Thoracic aorta (tissue), 2 donors: ENCODE results near the gene CARMIL1. TPM values are rescaled to one million over a fixed set of nuclear protein-coding genes. Genes with fewer than 3 reads are reported as not detected.

Experiments
- ATAC-seq: fragments of 150-250 bp; one replicate; pipeline ENCODE4 v1.8.0; 2017; ENCODE audit warnings: low read depth; ENCODE audit not compliant: insufficient number of reproducible peaks, low FRiP score
- DNase-seq: peaks from one replicate; pipeline ENCODE4 v3.0.0-alpha.2; 2020; ENCODE audit warnings: low spot score
- H3K27ac ChIP-seq, 2 donors: fragments of 200-600 bp; sonication (generic); 1 replicate in 1 of 2; 2 replicates in 1 of 2; pipeline ENCODE4 v1.5.1; 2016; ENCODE audit warnings: mild to moderate bottlenecking in 2 of 2, moderate library complexity in 2 of 2
- H3K27me3 ChIP-seq: fragments of 200-600 bp; sonication (generic); replicated peaks from 2 replicates; pipeline ENCODE4 v1.6.0; 2016; ENCODE audit warnings: mild to moderate bottlenecking; ENCODE audit not compliant: insufficient read depth
- H3K36me3 ChIP-seq: fragments of 200-600 bp; sonication (generic); one replicate; pipeline ENCODE4 v1.5.1; 2016
- H3K4me1 ChIP-seq, 2 donors: fragments of 200-600 bp; sonication (generic); 1 replicate in 1 of 2; 2 replicates in 1 of 2; pipeline versions ENCODE4 v1.5.1 to v1.6.0; 2016; ENCODE audit warnings: low read depth in 2 of 2, mild to moderate bottlenecking in 1 of 2; ENCODE audit not compliant: control insufficient read depth in 1 of 2
- H3K4me3 ChIP-seq: fragments of 200-600 bp; sonication (generic); 2 replicates; pipeline ENCODE4 v1.5.1; 2016; ENCODE audit warnings: mild to moderate bottlenecking
- H3K9me3 ChIP-seq: fragments of 200-600 bp; sonication (generic); 2 replicates; pipeline ENCODE4 v1.5.1; 2016
- total RNA-seq, 2 donors: library from RNA; depleted of rRNA; stranded (reverse); fragments of >200 nt; gene quantifications; one replicate each; pipeline versions ENCODE4 v1.1.0 to v1.2.3, GENCODE V29; 2016
- TF ChIP-seq, protein P1 (sequence below): fragments of 200-600 bp; sonication (generic); IDR thresholded peaks from one replicate; pipeline ENCODE4 v1.5.1; 2019; ENCODE audit warnings: antibody characterized with exemption

Gene CARMIL1
- total RNA-seq, 2 donors from 2014 or later: 60.4 to 63.0 TPM

GRCh38 chr6:25649611-25650010, 370.4 kb downstream of the CARMIL1 start:
- Histone ChIP-seq H3K4me1 (no peaks in the 10 kb centered on the region), H3K9me3 (no peaks in the 10 kb centered on the region), H3K4me3 (no peak overlapping the region), H3K36me3 (no peaks in the 10 kb centered on the region), H3K27ac (no peak overlapping the region), H3K27me3 (no peaks in the 10 kb centered on the region)
- ATAC-seq: no peak
- no peak for DNase-seq
- TF ChIP-seq, protein P1, sequence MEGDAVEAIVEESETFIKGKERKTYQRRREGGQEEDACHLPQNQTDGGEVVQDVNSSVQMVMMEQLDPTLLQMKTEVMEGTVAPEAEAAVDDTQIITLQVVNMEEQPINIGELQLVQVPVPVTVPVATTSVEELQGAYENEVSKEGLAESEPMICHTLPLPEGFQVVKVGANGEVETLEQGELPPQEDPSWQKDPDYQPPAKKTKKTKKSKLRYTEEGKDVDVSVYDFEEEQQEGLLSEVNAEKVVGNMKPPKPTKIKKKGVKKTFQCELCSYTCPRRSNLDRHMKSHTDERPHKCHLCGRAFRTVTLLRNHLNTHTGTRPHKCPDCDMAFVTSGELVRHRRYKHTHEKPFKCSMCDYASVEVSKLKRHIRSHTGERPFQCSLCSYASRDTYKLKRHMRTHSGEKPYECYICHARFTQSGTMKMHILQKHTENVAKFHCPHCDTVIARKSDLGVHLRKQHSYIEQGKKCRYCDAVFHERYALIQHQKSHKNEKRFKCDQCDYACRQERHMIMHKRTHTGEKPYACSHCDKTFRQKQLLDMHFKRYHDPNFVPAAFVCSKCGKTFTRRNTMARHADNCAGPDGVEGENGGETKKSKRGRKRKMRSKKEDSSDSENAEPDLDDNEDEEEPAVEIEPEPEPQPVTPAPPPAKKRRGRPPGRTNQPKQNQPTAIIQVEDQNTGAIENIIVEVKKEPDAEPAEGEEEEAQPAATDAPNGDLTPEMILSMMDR: no peak

DNA sequence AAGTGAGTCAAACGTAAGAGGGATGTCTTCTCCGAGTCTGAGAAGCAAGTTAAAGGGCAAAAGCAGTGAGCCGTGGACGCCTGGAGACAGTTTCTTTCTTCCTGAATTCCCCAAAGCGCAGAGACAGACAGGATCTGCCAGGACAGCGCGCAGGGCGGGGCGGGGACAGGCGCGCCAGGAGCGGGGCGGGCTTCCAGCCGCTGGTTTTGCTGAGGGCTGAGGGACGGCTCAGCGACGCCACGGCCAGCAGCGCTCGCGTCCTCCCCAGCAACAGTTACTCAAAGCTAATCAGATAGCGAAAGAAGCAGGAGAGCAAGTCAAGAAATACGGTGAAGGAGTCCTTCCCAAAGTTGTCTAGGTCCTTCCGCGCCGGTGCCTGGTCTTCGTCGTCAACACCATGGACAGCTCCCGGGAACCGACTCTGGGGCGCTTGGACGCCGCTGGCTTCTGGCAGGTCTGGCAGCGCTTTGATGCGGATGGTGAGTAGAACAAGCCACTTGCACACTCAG, 372.9 kb downstream of the CARMIL1 start, which contains the start of gene SCGN:
Gene SCGN (plus strand): TSS at position 209 of the 509 bp plus-strand sequence. CDS start 189 bp downstream, at position 398.
- Histone ChIP-seq H3K9me3 (no peaks in the 10 kb centered on the region), H3K4me1 (no peaks in the 10 kb centered on the region), H3K27me3 (no peaks in the 10 kb centered on the region), H3K36me3 (no peaks in the 10 kb centered on the region), H3K4me3 (no peak within 1 kb of the TSS), H3K27ac (no peak within 1 kb of the TSS)
- ATAC-seq: no peak
- DNase-seq: peak; percentile 3
- TF ChIP-seq, protein P1: no peak

GRCh38 chr6:25655723-25656122, 376.5 kb downstream of the CARMIL1 start:
- Histone ChIP-seq H3K4me3 (no peak overlapping the region), H3K27me3 (no peaks in the 10 kb centered on the region), H3K27ac (no peak overlapping the region), H3K36me3 (no peaks in the 10 kb centered on the region), H3K9me3 (no peaks in the 10 kb centered on the region), H3K4me1 (no peaks in the 10 kb centered on the region)
- ATAC-seq (no peak), DNase-seq (no peak)
- TF ChIP-seq, protein P1: no peak

DNA sequence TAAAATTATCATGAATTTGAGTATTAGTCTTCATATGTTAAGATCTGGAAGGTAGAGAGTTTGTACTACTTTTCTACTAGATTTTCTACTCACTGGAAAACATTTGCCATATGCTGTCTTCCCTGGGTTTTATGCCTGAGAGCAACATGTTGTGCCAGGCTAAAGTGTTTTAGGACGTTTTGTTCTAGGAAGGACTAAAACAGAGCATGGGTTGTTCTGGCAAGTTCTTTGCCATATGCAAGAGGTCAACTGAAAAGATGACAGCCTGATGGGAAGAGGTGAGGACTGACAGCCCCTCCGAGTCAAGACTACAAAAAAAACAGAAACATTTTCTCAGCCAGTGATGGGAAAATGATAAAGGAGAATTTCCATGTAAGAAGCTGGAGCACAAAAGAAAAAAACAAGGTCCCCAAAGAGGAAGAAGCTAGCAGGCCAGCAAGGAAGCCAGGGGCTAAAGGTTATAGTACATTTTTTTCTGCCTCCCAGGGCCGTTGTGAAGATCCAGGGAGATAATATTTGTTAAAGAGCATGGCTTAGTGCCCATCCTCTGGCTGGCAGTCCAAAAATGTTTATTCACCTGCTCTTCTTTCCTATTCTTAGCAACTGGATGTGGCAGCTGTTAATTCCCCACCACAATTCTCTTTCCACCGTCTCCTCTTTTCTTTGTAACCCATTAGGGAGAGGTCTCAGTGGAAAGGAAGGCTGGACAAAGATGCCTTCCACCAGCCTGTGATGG, 380.6 kb downstream of the CARMIL1 start:
- H3K4me3 ChIP-seq: no peak overlapping the region
- DNase-seq (no peak), ATAC-seq (no peak)
- H3K4me1 ChIP-seq: no peaks in the 10 kb centered on the region
- no peaks in the 10 kb centered on the region for H3K27me3 ChIP-seq
- H3K27ac ChIP-seq: no peak overlapping the region
- no peaks in the 10 kb centered on the region for H3K9me3 ChIP-seq
- no peaks in the 10 kb centered on the region for H3K36me3 ChIP-seq
- TF ChIP-seq, protein P1: no peak

- H3K9me3 ChIP-seq: no peaks in the 10 kb centered on the region
- ATAC-seq (no peak), DNase-seq (no peak)
- no peaks in the 10 kb centered on the region for H3K36me3 ChIP-seq
- TF ChIP-seq, protein P1: no peak
- H3K4me1 ChIP-seq: no peaks in the 10 kb centered on the region
- H3K27me3 ChIP-seq: no peaks in the 10 kb centered on the region
- H3K4me3 ChIP-seq: no peak overlapping the region
- H3K27ac ChIP-seq: no peak overlapping the region
Observed at GRCh38 chr6:25660512-25660911, 381.3 kb downstream of the CARMIL1 start.
